Mesodermal cell (in vitro differentiated cells): ENCODE measurements around the gene ATP5F1D.
"Not testable (repeated sequence)": the region's sequence is repeated elsewhere in the genome, so short reads cannot be mapped to it uniquely, and the experiment has no call there.

Experiments used
- H3K27ac ChIP-seq: 2 replicates; pipeline ENCODE4 v1.7.0; 2013; ENCODE audit warnings: mild to moderate bottlenecking, low read depth, low read length, moderate library complexity; ENCODE audit not compliant: severe bottlenecking
- H3K36me3 ChIP-seq: 2 replicates; pipeline ENCODE4 v1.7.1; 2013; ENCODE audit warnings: mild to moderate bottlenecking, low read length, moderate library complexity; ENCODE audit not compliant: control insufficient read depth, insufficient read depth
- H3K4me1 ChIP-seq: one replicate; pipeline ENCODE4 v1.7.1; 2013; ENCODE audit warnings: mild to moderate bottlenecking, low read length; ENCODE audit not compliant: insufficient read depth, control insufficient read depth, poor library complexity, severe bottlenecking
- H3K4me3 ChIP-seq: 2 replicates; pipeline ENCODE4 v1.7.0; 2013; ENCODE audit warnings: low read length, control low read depth, mild to moderate bottlenecking; ENCODE audit not compliant: insufficient read depth, poor library complexity, severe bottlenecking; ENCODE audit errors: extremely low read depth
- H3K9me3 ChIP-seq: 2 replicates; pipeline ENCODE4 v1.7.1; 2013; ENCODE audit warnings: mild to moderate bottlenecking, low read length, moderate library complexity; ENCODE audit not compliant: control insufficient read depth
- WGBS, 2 experiments: methylation state at CpG; one replicate each; pipeline ENCODE4 v1.1.5; 2013; ENCODE audit warnings: missing lambda C conversion rate in 2 of 2; ENCODE audit not compliant: insufficient coverage in 2 of 2; 5-methylcytosine and 5-hydroxymethylcytosine counted together

The ATP5F1D gene

GRCh38 chr19:1243768-1244692 lies 2.5 kb downstream of the ATP5F1D start:
- 67 to 69% methylated on average over 32 of the region's 33 CpGs for WGBS, 2 experiments
- Histone ChIP-seq H3K4me1 (peaks cover 10% of the 10 kb centered on the region), H3K36me3 (peaks cover 6% of the 10 kb centered on the region), H3K9me3 (no peaks in the 10 kb centered on the region), H3K4me3 (no peak overlapping the region), H3K27ac (no peak overlapping the region)

- H3K36me3 ChIP-seq, result peaks cover 8% of the 10 kb centered on the region
- H3K27ac ChIP-seq, result no peak overlapping the region
- no peaks in the 10 kb centered on the region for H3K9me3 ChIP-seq
- no peak overlapping the region for H3K4me3 ChIP-seq
- WGBS, 2 experiments, result 78% methylated on average over 21 to 26 of the region's 31 CpGs
- peaks cover 7% of the 10 kb centered on the region for H3K4me1 ChIP-seq
Observed at GRCh38 chr19:1244693-1245451, 3.3 kb downstream of the ATP5F1D start.

GRCh38 chr19:1245494-1246264 lies 4.1 kb downstream of the ATP5F1D start:
- 92 to 96% methylated on average over 21 to 23 of the region's 26 CpGs for WGBS, 2 experiments
- Histone ChIP-seq H3K9me3 (no peaks in the 10 kb centered on the region), H3K27ac (no peak overlapping the region)

DNA sequence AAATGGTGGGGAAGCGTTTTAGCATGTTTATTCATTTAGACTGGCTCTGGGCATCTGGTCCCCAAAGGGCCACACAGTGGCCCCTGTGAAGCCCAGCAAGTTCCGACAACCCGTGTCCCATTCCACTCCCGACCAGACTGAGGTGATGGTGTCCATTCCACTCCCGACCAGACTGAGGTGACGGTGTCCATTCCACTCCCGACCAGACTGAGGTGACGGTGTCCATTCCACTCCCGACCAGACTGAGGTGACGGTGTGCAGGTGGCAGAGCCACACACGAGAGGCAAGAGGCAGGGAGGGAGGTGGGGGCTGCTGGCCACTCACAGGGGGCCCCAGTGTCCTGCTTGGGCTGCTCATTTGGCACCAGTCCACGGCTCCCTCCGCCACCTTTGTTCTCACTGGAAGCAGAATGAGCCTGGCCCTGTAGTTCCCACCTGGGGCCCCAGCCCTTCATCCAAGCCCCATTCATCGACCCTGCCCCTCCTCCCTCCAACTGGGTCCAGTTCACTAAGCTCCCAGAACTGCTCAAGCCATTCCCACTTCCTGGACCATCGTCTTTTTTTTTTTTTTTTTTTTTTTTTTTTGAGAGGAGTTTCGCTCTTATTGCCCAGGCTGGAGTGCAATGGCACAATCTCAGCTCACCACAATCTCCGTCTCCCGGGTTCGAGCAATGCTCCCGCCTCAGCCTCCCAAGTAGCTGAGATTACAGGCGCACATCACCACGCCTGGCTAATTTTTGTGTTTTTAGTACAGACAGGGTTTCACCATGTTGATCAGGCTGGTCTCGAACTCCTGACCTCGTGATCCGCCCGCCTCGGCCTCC lies 4.9 kb downstream of the ATP5F1D start:
- not testable (repeated sequence) for H3K4me3 ChIP-seq, H3K9me3 ChIP-seq, H3K4me1 ChIP-seq, H3K27ac ChIP-seq
- WGBS, 2 experiments, result 90 to 94% methylated on average over 20 to 22 of the region's 27 CpGs
- H3K36me3 ChIP-seq, result peaks cover 16% of the 10 kb centered on the region

More at GRCh38 chr19:1245494-1246264, 4.1 kb downstream of the ATP5F1D start:
- Histone ChIP-seq H3K4me3 (no peak overlapping the region), H3K36me3 (peaks cover 10% of the 10 kb centered on the region), H3K4me1 (peaks cover 6% of the 10 kb centered on the region)

DNA sequence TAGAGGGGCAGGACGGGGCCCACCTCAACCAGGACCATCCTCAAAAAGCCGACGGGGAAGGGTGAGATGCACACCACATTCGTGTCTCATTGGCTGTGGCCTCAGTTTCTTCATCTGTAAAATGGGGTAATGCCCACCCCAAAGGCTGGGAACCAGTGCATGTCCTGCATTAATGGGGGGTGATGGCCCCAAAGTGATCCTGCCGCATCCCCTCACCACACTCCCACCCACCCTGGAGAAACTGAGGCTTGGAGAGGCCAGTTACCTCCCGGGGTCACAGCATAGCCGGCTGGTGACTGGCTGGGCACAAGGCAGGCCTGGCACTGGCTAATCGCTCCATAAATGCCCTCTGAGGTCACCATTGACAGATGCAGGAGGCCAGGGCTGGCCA lies 6.2 kb downstream of the ATP5F1D start:
- WGBS, 2 experiments, result 94 to 97% methylated on average over 8 of the region's 8 CpGs
- Histone ChIP-seq H3K27ac (peak overlapping the region; percentile 98), H3K4me1 (peaks cover 6% of the 10 kb centered on the region), H3K4me3 (peak overlapping the region; percentile 87), H3K9me3 (no peaks in the 10 kb centered on the region), H3K36me3 (peaks cover 29% of the 10 kb centered on the region)

DNA sequence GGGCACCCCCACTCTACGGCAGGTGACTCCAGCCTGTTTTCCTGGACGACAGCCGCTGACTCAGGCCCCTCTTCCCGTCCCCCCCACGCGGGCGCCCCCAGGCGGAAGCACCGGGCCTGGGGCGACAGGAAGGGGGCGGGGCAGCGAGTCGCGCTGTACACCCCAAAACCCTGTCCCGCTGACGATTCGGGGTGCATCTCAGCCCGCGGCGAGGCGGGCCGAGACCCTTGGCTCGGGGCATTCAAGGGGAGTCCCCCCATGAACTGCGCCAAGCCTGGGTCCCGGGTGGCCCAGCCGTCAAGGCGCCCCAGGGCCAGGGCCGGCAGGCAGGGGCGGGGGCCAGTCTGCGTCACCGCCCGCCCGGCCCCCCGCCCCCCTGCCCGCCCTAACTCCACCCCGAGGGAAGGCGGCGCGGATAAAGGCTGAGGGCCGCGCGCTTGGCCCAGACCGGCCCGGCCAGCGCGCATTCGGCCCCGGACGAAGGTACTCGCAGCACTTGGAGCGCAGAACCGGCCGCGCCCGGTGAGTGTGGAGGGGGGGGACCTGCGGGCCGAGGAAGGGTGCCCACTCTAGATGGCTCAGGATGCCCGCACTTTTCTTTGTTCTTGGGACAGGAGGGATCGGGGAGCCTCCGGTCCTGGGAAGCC lies 6.7 kb downstream of the ATP5F1D start, which contains the start of gene MIDN:
TSS of gene MIDN (plus strand) at position 445 of the 647 bp plus-strand sequence. CDS start 1,714 bp downstream, outside the sequence.
- Histone ChIP-seq H3K27ac (peak within 1 kb of the TSS; percentile 98), H3K36me3 (peaks cover 32% of the 10 kb centered on the region), H3K4me1 (peaks cover 10% of the 10 kb centered on the region), H3K9me3 (no peaks in the 10 kb centered on the region), H3K4me3 (peak within 1 kb of the TSS; percentile 87)
- WGBS, 2 experiments, result 2 to 3% methylated on average over 22 to 38 of the region's 60 CpGs

- 0% methylated on average over 25 to 52 of the region's 74 CpGs for WGBS, 2 experiments
- peak overlapping the region; percentile 98 for H3K27ac ChIP-seq
- peaks cover 16% of the 10 kb centered on the region for H3K4me1 ChIP-seq
- H3K9me3 ChIP-seq, result no peaks in the 10 kb centered on the region
- H3K36me3 ChIP-seq, result peaks cover 34% of the 10 kb centered on the region
- H3K4me3 ChIP-seq, result peak overlapping the region; percentile 87
Observed at GRCh38 chr19:1248786-1249297, 7.3 kb downstream of the ATP5F1D start.

DNA sequence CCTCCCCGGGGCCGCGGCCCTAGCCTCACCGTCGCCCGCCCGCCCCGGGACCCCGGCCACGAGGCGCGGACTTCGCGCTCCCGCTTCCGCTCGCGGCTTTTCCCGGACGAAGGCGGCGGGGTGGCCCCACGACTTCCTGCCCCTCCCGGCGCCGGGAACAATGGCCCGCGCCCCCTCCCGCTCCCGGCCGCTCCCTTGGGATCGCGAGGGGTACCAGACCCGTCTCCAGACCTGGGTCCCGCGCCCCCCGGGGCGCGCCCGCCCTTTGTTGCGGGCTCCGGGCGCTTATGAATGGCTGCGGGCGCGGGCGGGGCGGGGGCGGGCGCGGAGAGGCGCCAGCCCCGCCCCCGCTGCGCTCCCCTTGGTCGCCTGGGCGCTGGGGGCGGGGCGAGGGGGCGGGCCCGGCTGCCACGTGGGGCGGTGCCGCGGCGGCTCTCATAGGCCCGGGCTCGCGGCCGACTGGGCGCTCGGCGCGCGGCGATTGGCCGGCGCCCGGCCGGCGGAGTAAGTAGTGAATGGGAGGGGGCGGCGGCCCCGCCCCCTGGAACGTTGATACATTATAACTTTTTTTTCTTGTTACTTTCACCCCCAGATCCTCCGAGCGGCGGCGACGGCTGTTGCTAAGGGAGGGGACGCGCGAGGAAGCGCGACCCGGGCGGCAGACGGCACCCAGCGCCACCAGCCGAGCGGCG lies 7.9 kb downstream of the ATP5F1D start:
- Histone ChIP-seq H3K4me3 (peak overlapping the region; percentile 87), H3K9me3 (no peaks in the 10 kb centered on the region), H3K27ac (peak overlapping the region; percentile 98), H3K4me1 (peaks cover 22% of the 10 kb centered on the region), H3K36me3 (peaks cover 40% of the 10 kb centered on the region)
- WGBS, 2 experiments, result 0% methylated on average over 48 to 66 of the region's 102 CpGs

GRCh38 chr19:1249990-1250436 lies 8.5 kb downstream of the ATP5F1D start:
- peak overlapping the region; percentile 87 for H3K4me3 ChIP-seq
- H3K27ac ChIP-seq, result peak overlapping the region; percentile 90
- no peaks in the 10 kb centered on the region for H3K9me3 ChIP-seq
- WGBS, 2 experiments, result 0% methylated on average over 48 to 56 of the region's 67 CpGs
- H3K36me3 ChIP-seq, result peaks cover 43% of the 10 kb centered on the region
- H3K4me1 ChIP-seq, result peaks cover 22% of the 10 kb centered on the region
